K562 (cell line): ENCODE measurements around the gene SLC39A11. TPM values are rescaled to one million over a fixed set of nuclear protein-coding genes. Genes with fewer than 3 reads are reported as not detected.
A peak's percentile ranks its signal among the peaks of the same experiment; 100 is the strongest.
"Not testable (repeated sequence)": the region's sequence is repeated elsewhere in the genome, so short reads cannot be mapped to it uniquely, and the experiment has no call there.

ENCODE experiments used
- BACH1 ChIP-seq: fragments of 200-800 bp; sonication (Bioruptor generic); IDR thresholded peaks from 2 replicates; pipeline ENCODE4 v1.6.1; 2016; ENCODE audit warnings: missing genetic modification characterization, missing compliant biosample characterization
- HSF4 ChIP-seq: fragments of 250-450 bp; sonication (Bioruptor Pico); IDR thresholded peaks from 2 replicates; pipeline ENCODE4 v2.1.2; 2022; ENCODE audit warnings: mild to moderate bottlenecking, moderate library complexity, borderline replicate concordance
- JUND ChIP-seq, 2 experiments: IDR thresholded peaks; 2 replicates in 1 of 2; 3 replicates in 1 of 2; pipeline ENCODE4 v1.6.1; 2011; ENCODE audit warnings: borderline replicate concordance in 2 of 2, low read depth in 2 of 2, low read length in 2 of 2, improper control_type of control experiment in 1 of 2, missing biosample characterization in 1 of 2, missing genetic modification characterization in 1 of 2, missing genetic modification reagents in 1 of 2
- NFE2L1 ChIP-seq: fragments of 450-650 bp; IDR thresholded peaks from 2 replicates; pipeline ENCODE4 v1.6.1; 2016; ENCODE audit warnings: missing genetic modification characterization, low read depth, mild to moderate bottlenecking, missing compliant biosample characterization, moderate library complexity, borderline replicate concordance
- NR2C1 ChIP-seq, 2 experiments: fragments of 450-650 bp; IDR thresholded peaks; 2 replicates each; pipeline ENCODE4 v1.6.1; 2017; ENCODE audit warnings: mild to moderate bottlenecking in 2 of 2, antibody characterized with exemption in 1 of 2, inconsistent platforms in 1 of 2, missing compliant biosample characterization in 1 of 2, missing genetic modification characterization in 1 of 2
- PYGO2 ChIP-seq: fragments of 450-650 bp; IDR thresholded peaks from 2 replicates; pipeline ENCODE4 v1.6.1; 2016; ENCODE audit warnings: mild to moderate bottlenecking, missing genetic modification characterization, moderate library complexity, missing compliant biosample characterization
- RFX1 ChIP-seq: fragments of 450-650 bp; IDR thresholded peaks from 2 replicates; pipeline ENCODE4 v1.6.1; 2016; ENCODE audit warnings: mild to moderate bottlenecking, moderate library complexity
- TEAD2 ChIP-seq: fragments of 450-650 bp; IDR thresholded peaks from 2 replicates; pipeline ENCODE4 v1.6.1; 2016; ENCODE audit warnings: missing genetic modification characterization, control low read depth, missing compliant biosample characterization
- YY1 ChIP-seq, 3 experiments: IDR thresholded peaks; 2 replicates each; pipeline ENCODE4 v1.6.1; 2011; ENCODE audit warnings: low read length in 2 of 3, mild to moderate bottlenecking in 2 of 3, moderate library complexity in 2 of 3, borderline replicate concordance in 1 of 3, control low read depth in 1 of 3, low read depth in 1 of 3; ENCODE audit not compliant: insufficient read depth in 3 of 3, insufficient replicate concordance in 2 of 3, control insufficient read depth in 1 of 3, insufficient read length in 1 of 3; ENCODE audit errors: extremely low read depth in 1 of 3
- ZNF668 ChIP-seq: fragments of 250-450 bp; sonication (Bioruptor Pico); IDR thresholded peaks from 2 replicates; pipeline ENCODE4 v1.8.0; 2022; ENCODE audit warnings: mild to moderate bottlenecking, inconsistent platforms
- polyA plus RNA-seq, 8 experiments: library from polyadenylated mRNA; depleted of rRNA in 4 of 8; stranded (reverse) in 5 of 8; unstranded in 3 of 8; fragments of >200 nt; fragmentation: Nextera tagmentation in 2 of 8; fragmentation: Illumina TruSeq in 1 of 8; extraction: Ambion mirVana in 2 of 8; extraction: Trizol in 1 of 8; gene quantifications; 2 replicates each; pipeline versions ENCODE4 v1.2.1 to v1.2.3, GENCODE V29; 2011 to 2014; ENCODE audit warnings: inconsistent platforms in 1 of 8, missing spikeins in 1 of 8
- total RNA-seq, 7 experiments: library from RNA; depleted of rRNA in 6 of 7; stranded (reverse); fragments of >200 nt in 6 of 7; fragmentation: Illumina TruSeq in 2 of 7; extraction: Trizol in 2 of 7; gene quantifications; 2 replicates each; pipeline versions ENCODE4 v1.2.1 to v1.2.3, GENCODE V29; 2011 to 2021; ENCODE audit warnings: low replicate concordance in 1 of 7
- TF ChIP-seq, protein P1 (sequence below), 3 experiments: fragments of 200-800 bp in 1 of 3; sonication (Bioruptor generic) in 1 of 3; sonication (generic) in 1 of 3; formaldehyde crosslinking in 1 of 3; IDR thresholded peaks; 2 replicates each; pipeline versions ENCODE4 v1.6.1 to v1.8.0; 2016 to 2022; ENCODE audit warnings: mild to moderate bottlenecking in 2 of 3, missing compliant biosample characterization in 2 of 3, missing genetic modification characterization in 2 of 3, missing genetic modification reagents in 1 of 3
- TF ChIP-seq, protein P2 (sequence below): fragments of 450-650 bp; conservative IDR thresholded peaks from 2 replicates; pipeline ENCODE4 v1.6.1; 2016; ENCODE audit warnings: missing genetic modification characterization, low read depth, mild to moderate bottlenecking, control low read depth, missing compliant biosample characterization

The SLC39A11 gene
- total and polyA plus RNA-seq, 9 of the 15 experiments (the other 6 are each of a cell fraction or from before 2014, with no cell fraction given), result 10.5 to 26.4 (median 13.4) TPM

DNA sequence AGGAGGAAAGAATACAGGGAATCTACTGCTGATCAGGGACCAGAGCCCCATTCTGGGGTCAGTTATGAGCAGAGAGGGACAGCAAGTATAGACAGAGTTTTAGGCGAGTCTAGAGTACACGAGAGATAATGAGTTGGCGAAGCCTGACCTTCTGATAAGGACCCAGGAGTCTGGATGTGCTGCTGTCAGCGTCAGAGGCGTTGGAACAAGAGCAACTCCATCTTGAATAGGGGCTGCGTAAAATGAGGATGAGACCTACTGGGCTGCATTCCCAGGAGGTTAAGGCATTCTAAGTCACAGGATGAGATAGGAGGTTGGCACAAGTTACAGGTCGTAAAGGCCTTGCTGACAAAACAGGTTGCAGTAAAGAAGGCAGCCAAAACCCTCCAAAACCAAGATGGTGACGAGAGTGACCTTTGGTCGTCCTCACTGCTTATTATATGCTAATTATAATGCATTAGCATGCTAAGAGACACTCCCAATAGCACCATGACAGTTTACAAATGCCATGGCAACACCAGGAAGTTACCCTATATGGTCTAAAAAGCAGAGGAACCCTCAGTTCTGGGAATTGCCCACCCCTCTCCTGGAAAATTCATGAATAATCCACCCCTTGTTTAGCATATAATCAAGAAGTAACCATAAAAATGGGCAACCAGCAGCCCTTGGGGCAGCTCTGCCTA, 330.5 kb downstream of the SLC39A11 start (continued):
- TF ChIP-seq, protein P1, sequence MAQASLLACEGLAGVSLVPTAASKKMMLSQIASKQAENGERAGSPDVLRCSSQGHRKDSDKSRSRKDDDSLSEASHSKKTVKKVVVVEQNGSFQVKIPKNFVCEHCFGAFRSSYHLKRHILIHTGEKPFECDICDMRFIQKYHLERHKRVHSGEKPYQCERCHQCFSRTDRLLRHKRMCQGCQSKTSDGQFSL (CRISPR knock-in tag; IDR thresholded peaks at IDR 0.05), result not testable (repeated sequence)
- TF ChIP-seq, protein P1 (tag; IDR thresholded peaks at IDR 0.05), result peak in 1 of 2 experiments; percentile 95; a peak in 2 of 4 replicates
- TF ChIP-seq RFX1, result peak; percentile 67
- TF ChIP-seq ZNF668 (CRISPR knock-in tag), result peak; percentile 96
- peak; percentile 68 for TF ChIP-seq NFE2L1 (tag)
- peak; percentile 85 for TF ChIP-seq PYGO2
- not testable (repeated sequence) for TF ChIP-seq JUND (IDR thresholded peaks at IDR 0.05; ENCODE audit: borderline replicate concordance, low read depth, low read length); NR2C1 (IDR thresholded peaks at IDR 0.05)
- peak; percentile 74; the same call in 2 of the 3 replicates for TF ChIP-seq JUND (tag; IDR thresholded peaks at IDR 0.05; ENCODE audit: borderline replicate concordance, low read depth, low read length)
- peak in 1 of 3 experiments; percentile 48 for TF ChIP-seq YY1 (IDR thresholded peaks at IDR 0.05; ENCODE audit: borderline replicate concordance in 1 of 3, control insufficient read depth in 1 of 3, extremely low read depth in 1 of 3, insufficient read depth in 3 of 3, insufficient read length in 1 of 3, insufficient replicate concordance in 2 of 3, low read depth in 1 of 3, low read length in 2 of 3)
- peak; percentile 85; the same call in 1 of the 2 replicates for TF ChIP-seq HSF4
- TF ChIP-seq TEAD2, result peak; percentile 91
- TF ChIP-seq BACH1 (tag), result peak; percentile 79; the same call in 1 of the 2 replicates
- TF ChIP-seq, protein P2, sequence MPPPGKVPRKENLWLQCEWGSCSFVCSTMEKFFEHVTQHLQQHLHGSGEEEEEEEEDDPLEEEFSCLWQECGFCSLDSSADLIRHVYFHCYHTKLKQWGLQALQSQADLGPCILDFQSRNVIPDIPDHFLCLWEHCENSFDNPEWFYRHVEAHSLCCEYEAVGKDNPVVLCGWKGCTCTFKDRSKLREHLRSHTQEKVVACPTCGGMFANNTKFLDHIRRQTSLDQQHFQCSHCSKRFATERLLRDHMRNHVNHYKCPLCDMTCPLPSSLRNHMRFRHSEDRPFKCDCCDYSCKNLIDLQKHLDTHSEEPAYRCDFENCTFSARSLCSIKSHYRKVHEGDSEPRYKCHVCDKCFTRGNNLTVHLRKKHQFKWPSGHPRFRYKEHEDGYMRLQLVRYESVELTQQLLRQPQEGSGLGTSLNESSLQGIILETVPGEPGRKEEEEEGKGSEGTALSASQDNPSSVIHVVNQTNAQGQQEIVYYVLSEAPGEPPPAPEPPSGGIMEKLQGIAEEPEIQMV, result peak; percentile 89
- TF ChIP-seq NR2C1 (tag; IDR thresholded peaks at IDR 0.05), result peak; percentile 92
